MM.1S (cell line): ENCODE results near the gene SNORC.
"Not testable (repeated sequence)": the region's sequence is repeated elsewhere in the genome, so short reads cannot be mapped to it uniquely, and the experiment has no call there.

Experiments used
- CTCF ChIP-seq: fragments of 300-600 bp; sonication (generic); IDR thresholded peaks from 2 replicates; pipeline ENCODE4 v1.5.1; 2016; ENCODE audit warnings: antibody characterized with exemption, low read length, mixed read lengths
- EZH2 ChIP-seq: fragments of 300-600 bp; sonication (generic); optimal IDR thresholded peaks from 2 replicates; pipeline ENCODE3; 2017; ENCODE audit warnings: low read depth, mild to moderate bottlenecking, antibody characterized with exemption, low read length, mixed read lengths
- EZH2phosphoT487 ChIP-seq: fragments of 300-600 bp; sonication (generic); IDR thresholded peaks from 2 replicates; pipeline ENCODE4 v1.6.1; 2018; ENCODE audit warnings: antibody characterized with exemption, low read length

- not testable (repeated sequence) for TF ChIP-seq CTCF, EZH2phosphoT487, EZH2
Measured at GRCh38 chr2:232906867-232907717, 37.0 kb downstream of the SNORC start.
